Transverse colon (tissue), 4 donors: ENCODE data around the gene BPIFA3. TPM values are rescaled to one million over a fixed set of nuclear protein-coding genes. Genes with fewer than 3 reads are reported as not detected.
A peak's percentile ranks its signal among the peaks of the same experiment; 100 is the strongest.

Experiments used
- DNase-seq: peaks from one replicate; pipeline ENCODE4 v3.0.0-alpha.2; 2019
- H3K27ac ChIP-seq, 4 donors: fragments of 200-600 bp; sonication (generic); 2 replicates each; pipeline ENCODE4 v1.5.1; 2016 to 2018; ENCODE audit warnings: inconsistent platforms in 4 of 4
- H3K27me3 ChIP-seq: fragments of 200-600 bp; sonication (generic); 2 replicates; pipeline ENCODE4 v1.5.1; 2017; ENCODE audit warnings: inconsistent platforms
- H3K36me3 ChIP-seq, 4 donors: fragments of 200-600 bp; sonication (generic); 2 replicates each; pipeline ENCODE4 v1.5.1; 2017 to 2019; ENCODE audit warnings: inconsistent platforms in 4 of 4
- H3K4me1 ChIP-seq, 4 donors: fragments of 200-600 bp; sonication (generic); 2 replicates each; pipeline ENCODE4 v1.5.1; 2017 to 2020; ENCODE audit warnings: inconsistent platforms in 4 of 4
- H3K4me3 ChIP-seq, 4 donors: fragments of 200-600 bp; sonication (generic); 1 replicate in 1 of 4; 2 replicates in 3 of 4; pipeline versions ENCODE4 v1.5.1 to v1.6.1; 2017 to 2019; ENCODE audit warnings: inconsistent platforms in 4 of 4
- H3K9me3 ChIP-seq, 2 donors: fragments of 200-600 bp; sonication (generic); 2 replicates each; pipeline ENCODE4 v1.5.1; 2017 to 2019; ENCODE audit warnings: inconsistent platforms in 2 of 2
- EP300 ChIP-seq: sonication (generic); formaldehyde crosslinking; IDR thresholded peaks from one replicate; pipeline ENCODE4 v1.6.1; 2017; ENCODE audit warnings: antibody characterized with exemption, low read depth
- POLR2A ChIP-seq: fragments of 450-650 bp; IDR thresholded peaks from one replicate; pipeline ENCODE4 v1.6.1; 2016; ENCODE audit warnings: antibody characterized with exemption, mild to moderate bottlenecking, moderate library complexity
- POLR2AphosphoS5 ChIP-seq, 3 donors: sonication (generic); formaldehyde crosslinking; IDR thresholded peaks; one replicate each; pipeline ENCODE4 v1.6.1; 2016; ENCODE audit warnings: antibody characterized with exemption in 3 of 3
- WGBS, 2 donors: methylation state at CpG; one replicate each; pipeline ENCODE4 v1.1.5; 2018; ENCODE audit warnings: low coverage in 1 of 2; 5-methylcytosine and 5-hydroxymethylcytosine counted together
- in situ Hi-C, 4 donors: fragments of 200-750 bp; cut with MboI; loops; one replicate each; pipeline versions ENCODE4 v1.15.0 to v1.15.1; 2017; ENCODE audit warnings: low sequenced_read_pairs in 3 of 4, low pct_ligation_motif_present in 1 of 4, low pct_unique_long_range_greater_than_20kb in 1 of 4
- intact Hi-C: fragments of 100-400 bp; cut with DNase I; formaldehyde crosslinking; loops from one replicate; pipeline ENCODE4 v1.15.1; 2023; ENCODE audit warnings: low total_unique reads
- total RNA-seq, 4 donors: library from RNA; depleted of rRNA; stranded (reverse); fragments of >200 nt; gene quantifications; one replicate each; pipeline ENCODE4 v1.1.0, GENCODE V29; 2016
- TF ChIP-seq, protein P1 (sequence below), 5 experiments: fragments of 200-600 bp in 3 of 5; fragments of 450-650 bp in 2 of 5; sonication (generic) in 3 of 5; IDR thresholded peaks; 1 replicate in 2 of 5; 2 replicates in 3 of 5; pipeline ENCODE4 v1.5.1; 2016 to 2017; ENCODE audit warnings: antibody characterized with exemption in 5 of 5, inconsistent platforms in 3 of 5, mild to moderate bottlenecking in 2 of 5, moderate library complexity in 1 of 5

BPIFA3 gene
- total RNA-seq, result not detected

GRCh38 chr20:33217052-33217451 is at the start of gene BPIFA3:
TSS of gene BPIFA3 (plus strand) at chr20:33217352. CDS start at chr20:33217537, 185 bp downstream.
- Histone ChIP-seq H3K27ac (no peak within 1 kb of the TSS), H3K36me3 (no peaks in the 10 kb centered on the region), H3K9me3 (no peaks in the 10 kb centered on the region), H3K4me3 (no peak within 1 kb of the TSS), H3K4me1 (no peaks in the 10 kb centered on the region), H3K27me3 (peaks cover 12% of the 10 kb centered on the region)
- in situ Hi-C loops, result no loop called here
- DNase-seq, result no peak
- intact Hi-C loops, result no loop called here
- TF ChIP-seq POLR2AphosphoS5 (IDR thresholded peaks at IDR 0.05) (no peak), EP300 (no peak), POLR2A (no peak)
- TF ChIP-seq, protein P1, sequence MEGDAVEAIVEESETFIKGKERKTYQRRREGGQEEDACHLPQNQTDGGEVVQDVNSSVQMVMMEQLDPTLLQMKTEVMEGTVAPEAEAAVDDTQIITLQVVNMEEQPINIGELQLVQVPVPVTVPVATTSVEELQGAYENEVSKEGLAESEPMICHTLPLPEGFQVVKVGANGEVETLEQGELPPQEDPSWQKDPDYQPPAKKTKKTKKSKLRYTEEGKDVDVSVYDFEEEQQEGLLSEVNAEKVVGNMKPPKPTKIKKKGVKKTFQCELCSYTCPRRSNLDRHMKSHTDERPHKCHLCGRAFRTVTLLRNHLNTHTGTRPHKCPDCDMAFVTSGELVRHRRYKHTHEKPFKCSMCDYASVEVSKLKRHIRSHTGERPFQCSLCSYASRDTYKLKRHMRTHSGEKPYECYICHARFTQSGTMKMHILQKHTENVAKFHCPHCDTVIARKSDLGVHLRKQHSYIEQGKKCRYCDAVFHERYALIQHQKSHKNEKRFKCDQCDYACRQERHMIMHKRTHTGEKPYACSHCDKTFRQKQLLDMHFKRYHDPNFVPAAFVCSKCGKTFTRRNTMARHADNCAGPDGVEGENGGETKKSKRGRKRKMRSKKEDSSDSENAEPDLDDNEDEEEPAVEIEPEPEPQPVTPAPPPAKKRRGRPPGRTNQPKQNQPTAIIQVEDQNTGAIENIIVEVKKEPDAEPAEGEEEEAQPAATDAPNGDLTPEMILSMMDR (IDR thresholded peaks at IDR 0.05), result no peak
- 60% methylated on average over 2 of the region's 2 CpGs; no CpG with 5 or more reads in 1 of the 2 donors for WGBS, 2 donors

DNA sequence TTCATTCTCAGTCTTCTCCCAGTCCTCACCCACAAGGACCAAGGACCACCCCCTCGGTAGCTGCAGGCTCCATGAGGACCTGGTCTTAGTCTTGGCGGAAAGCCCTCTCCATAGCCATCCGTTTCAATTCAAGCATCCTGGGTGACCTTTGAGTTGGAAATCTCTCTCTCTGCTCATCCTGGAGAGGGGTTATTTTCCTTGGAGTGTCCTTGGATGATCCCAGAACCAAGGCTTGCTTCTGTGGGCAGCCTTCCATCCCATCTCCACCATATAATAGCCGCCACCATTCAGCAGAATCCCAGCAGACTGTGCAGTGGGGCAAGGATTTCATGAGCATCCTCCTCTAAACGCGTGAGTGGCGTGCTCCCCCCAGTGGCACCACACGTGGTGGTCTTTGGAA is 49.3 kb upstream of the BPIFA3 start, which contains the start of gene BPIFA2:
Gene BPIFA2, plus strand, starts transcription at position 301 of the 400 bp plus-strand sequence. CDS start 987 bp downstream, outside the sequence.
- no peaks in the 10 kb centered on the region for H3K27me3 ChIP-seq
- H3K4me3 ChIP-seq, result no peak within 1 kb of the TSS
- no peak within 1 kb of the TSS for H3K27ac ChIP-seq
- no peaks in the 10 kb centered on the region for H3K36me3 ChIP-seq
- H3K9me3 ChIP-seq, result peaks cover 0 to 15% of the 10 kb centered on the region in 2 donors
- in situ Hi-C loops, result no loop called here
- 83% methylated on average over 8 of the region's 8 CpGs; no CpG with 5 or more reads in 1 of the 2 donors for WGBS, 2 donors
- intact Hi-C loops, result no loop called here
- H3K4me1 ChIP-seq, result no peaks in the 10 kb centered on the region
- DNase-seq, result no peak
- TF ChIP-seq, protein P1 (IDR thresholded peaks at IDR 0.05), result no peak
- no peak for TF ChIP-seq POLR2A
- TF ChIP-seq POLR2AphosphoS5 (IDR thresholded peaks at IDR 0.05), result no peak
- TF ChIP-seq EP300, result no peak

DNA sequence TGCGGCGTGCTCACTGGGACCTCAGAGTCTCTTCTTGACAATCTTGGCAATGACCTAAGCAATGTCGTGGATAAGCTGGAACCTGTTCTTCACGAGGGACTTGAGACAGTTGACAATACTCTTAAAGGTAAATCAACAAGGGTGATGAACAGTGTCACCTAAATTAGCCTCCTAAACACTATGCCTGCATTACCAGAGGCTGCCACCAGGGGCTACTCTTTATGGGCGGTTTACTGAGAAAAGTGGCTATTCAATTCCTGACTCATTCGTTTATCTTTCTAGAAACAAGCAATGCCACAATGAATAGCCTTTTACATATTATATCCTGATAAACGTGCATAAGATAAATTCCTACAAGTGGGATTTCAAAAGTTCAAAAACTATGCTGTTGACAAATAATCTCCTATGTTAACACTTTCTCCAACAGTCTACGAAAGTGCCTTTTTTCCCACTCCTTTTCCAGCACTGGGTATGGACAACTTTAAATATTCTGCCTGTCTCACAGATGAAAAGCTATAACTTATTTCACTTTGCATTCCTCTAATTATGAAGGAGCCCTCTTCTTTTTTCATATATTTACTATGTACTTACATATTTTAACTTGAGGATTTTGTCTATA is 47.9 kb upstream of the BPIFA3 start:
- no peak for DNase-seq
- H3K36me3 ChIP-seq, result no peaks in the 10 kb centered on the region
- intact Hi-C loops (no loop called here), in situ Hi-C loops (no loop called here)
- H3K9me3 ChIP-seq, result peaks cover 0 to 15% of the 10 kb centered on the region in 2 donors
- TF ChIP-seq, protein P1 (IDR thresholded peaks at IDR 0.05), result peak in 2 of 5 experiments; percentile 37 to 41
- TF ChIP-seq EP300 (no peak), POLR2A (no peak), POLR2AphosphoS5 (IDR thresholded peaks at IDR 0.05) (no peak)
- 53 to 58% methylated on average over 4 to 8 of the region's 8 CpGs for WGBS, 2 donors
- H3K27me3 ChIP-seq, result no peaks in the 10 kb centered on the region
- H3K4me3 ChIP-seq, result no peak overlapping the region
- no peak overlapping the region for H3K27ac ChIP-seq
- H3K4me1 ChIP-seq, result no peaks in the 10 kb centered on the region

DNA sequence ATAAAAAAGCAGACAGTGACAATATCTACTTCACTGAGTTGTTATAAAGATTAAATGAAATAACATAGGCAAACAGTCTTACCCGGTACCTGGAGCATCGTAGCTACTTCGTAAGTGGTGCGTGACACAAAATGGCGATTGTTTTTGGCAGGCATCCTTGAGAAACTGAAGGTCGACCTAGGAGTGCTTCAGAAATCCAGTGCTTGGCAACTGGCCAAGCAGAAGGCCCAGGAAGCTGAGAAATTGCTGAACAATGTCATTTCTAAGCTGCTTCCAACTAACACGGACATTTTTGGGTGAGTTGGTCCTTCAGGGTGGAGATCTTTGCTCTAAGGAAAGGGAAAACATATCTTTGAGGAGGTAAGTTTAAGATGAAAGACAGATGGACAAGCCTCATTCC is 44.4 kb upstream of the BPIFA3 start:
- in situ Hi-C loops, result no loop called here
- no peak for TF ChIP-seq EP300
- TF ChIP-seq POLR2AphosphoS5 (IDR thresholded peaks at IDR 0.05), result no peak
- no peak for TF ChIP-seq POLR2A
- TF ChIP-seq, protein P1 (IDR thresholded peaks at IDR 0.05), result no peak

More for the DNA sequence above, 44.4 kb upstream of the BPIFA3 start:
- peaks cover 0 to 15% of the 10 kb centered on the region in 2 donors for H3K9me3 ChIP-seq
- DNase-seq, result no peak
- WGBS, 2 donors, result 58 to 65% methylated on average over 5 to 7 of the region's 7 CpGs
- no peaks in the 10 kb centered on the region for H3K4me1 ChIP-seq
- intact Hi-C loops, result no loop called here
- no peak overlapping the region for H3K4me3 ChIP-seq
- H3K36me3 ChIP-seq, result no peaks in the 10 kb centered on the region
- no peak overlapping the region for H3K27ac ChIP-seq
- no peaks in the 10 kb centered on the region for H3K27me3 ChIP-seq
